Measurements from ENCODE around the gene SCN7A. TPM values are rescaled to one million over a fixed set of nuclear protein-coding genes. Genes with fewer than 3 reads are reported as not detected.

Gene SCN7A
- total and polyA plus RNA-seq, 2 of the 4 experiments (the other 2 are of a cell fraction), result 0.39 to 0.90 TPM

DNA sequence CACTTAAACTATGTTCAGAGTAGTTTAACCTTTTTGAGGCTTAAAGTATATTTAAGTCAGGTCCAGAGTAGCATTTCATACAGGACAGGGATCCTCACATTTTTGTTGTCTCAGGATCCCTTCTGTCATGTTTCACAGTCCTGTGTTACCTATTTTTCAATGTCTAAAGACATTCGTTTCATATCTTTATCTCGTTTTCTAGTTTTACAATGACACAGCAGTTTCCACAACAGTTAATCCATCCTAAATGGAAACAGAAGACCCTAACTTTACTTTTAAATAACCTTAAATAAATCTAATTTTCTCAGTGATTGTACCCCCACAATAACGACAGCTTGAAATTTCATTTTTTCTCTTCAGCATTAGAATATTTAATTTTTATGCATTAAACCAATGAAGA is 101.0 kb downstream of the SCN7A start:
- H3K23ac ChIP-seq (ENCODE audit: low read depth, low read length), result no peak overlapping the region
- H2AFZ ChIP-seq (replicated peaks; ENCODE audit: low read length, poor library complexity), result no peak overlapping the region
- WGBS, 2 experiments (ENCODE audit: extremely low coverage in 2 of 2, insufficient read length in 1 of 2), result no CpG with 5 or more reads among the region's 3 CpGs
- no peaks in the 10 kb centered on the region for H3K79me1 ChIP-seq (ENCODE audit: low read depth in 1 of 2, low read length in 2 of 2)
- ChIA-PET POLR2A (ENCODE audit: unreplicated experiment) (no interaction called here), CTCF (interaction anchor here (0.8 kb wide), 1 partner anchor 17 kb away, joined by 4 read pairs; no protein-coding TSS in a partner anchor)
- H2BK15ac ChIP-seq (ENCODE audit: low read depth, low read length), result no peak overlapping the region
- H3K56ac ChIP-seq (ENCODE audit: extremely low read depth, insufficient read depth, low read length), result no peak overlapping the region
- no peaks in the 10 kb centered on the region for H4K20me1 ChIP-seq (ENCODE audit: insufficient read depth, low read length)
- no peaks in the 10 kb centered on the region for H3K9me3 ChIP-seq (ENCODE audit: control insufficient read depth, insufficient read depth, low read length)
- H2BK5ac ChIP-seq (ENCODE audit: low read depth, low read length, poor library complexity, severe bottlenecking), result no peak overlapping the region
- H3K18ac ChIP-seq (ENCODE audit: low read depth, low read length), result no peak overlapping the region
- H3K14ac ChIP-seq (replicated peaks; ENCODE audit: low read depth, low read length), result no peak overlapping the region
- H3K9ac ChIP-seq (ENCODE audit: low read depth, low read length), result no peak overlapping the region
- H3K4me2 ChIP-seq (ENCODE audit: low read depth, low read length), result no peak overlapping the region
- no TSS peak for BruUV-seq (replicated peaks)
- no peak overlapping the region for H4K91ac ChIP-seq (ENCODE audit: insufficient read depth, low read depth, low read length)
- H2AK5ac ChIP-seq (ENCODE audit: low read depth, low read length), result no peak overlapping the region
- no peak overlapping the region for H2BK120ac ChIP-seq (ENCODE audit: low read depth, low read length)
- no peak overlapping the region for H3K4me3 ChIP-seq (ENCODE audit: insufficient read depth, low read depth, low read length)
- no peaks in the 10 kb centered on the region for H3K9me1 ChIP-seq (ENCODE audit: insufficient read depth, low read length)
- dilution Hi-C loops (cut with HindIII; ENCODE audit: low sequenced_read_pairs, unreplicated experiment), result no loop called here
- H2AK9ac ChIP-seq (replicated peaks; ENCODE audit: low read depth, low read length, poor library complexity), result no peak overlapping the region
- no peak overlapping the region for H3K27ac ChIP-seq (ENCODE audit: insufficient read depth, low read length)
- no peak overlapping the region for H2BK20ac ChIP-seq (ENCODE audit: low read depth, low read length)
- no peaks in the 10 kb centered on the region for H3K27me3 ChIP-seq (ENCODE audit: control insufficient read depth, insufficient read depth, low read length)
- no peaks in the 10 kb centered on the region for H3K4me1 ChIP-seq (ENCODE audit: control insufficient read depth, insufficient read depth, low read length)
- ATAC-seq (ENCODE audit: low read depth) (no peak), DNase-seq (no peak)
- H4K5ac ChIP-seq (ENCODE audit: low read depth, low read length), result no peak overlapping the region
- in situ Hi-C loops (cut with MboI; ENCODE audit: low sequenced_read_pairs), result no loop called here
- no peaks in the 10 kb centered on the region for H3K36me3 ChIP-seq (ENCODE audit: control insufficient read depth, insufficient read depth, low read length)
- TF ChIP-seq RAD21 (IDR thresholded peaks at IDR 0.05; ENCODE audit: low read length) (no peak), CHD1 (IDR thresholded peaks at IDR 0.05; ENCODE audit: low read depth, low read length) (no peak), NFE2L2 (IDR thresholded peaks at IDR 0.05; ENCODE audit: low read depth, low read length) (peak; percentile 77), FOS (IDR thresholded peaks at IDR 0.05; ENCODE audit: low read depth, low read length) (no peak), POLR2A (IDR thresholded peaks at IDR 0.05; ENCODE audit: low read depth, low read length) (no peak)
- TF ChIP-seq, protein P1, sequence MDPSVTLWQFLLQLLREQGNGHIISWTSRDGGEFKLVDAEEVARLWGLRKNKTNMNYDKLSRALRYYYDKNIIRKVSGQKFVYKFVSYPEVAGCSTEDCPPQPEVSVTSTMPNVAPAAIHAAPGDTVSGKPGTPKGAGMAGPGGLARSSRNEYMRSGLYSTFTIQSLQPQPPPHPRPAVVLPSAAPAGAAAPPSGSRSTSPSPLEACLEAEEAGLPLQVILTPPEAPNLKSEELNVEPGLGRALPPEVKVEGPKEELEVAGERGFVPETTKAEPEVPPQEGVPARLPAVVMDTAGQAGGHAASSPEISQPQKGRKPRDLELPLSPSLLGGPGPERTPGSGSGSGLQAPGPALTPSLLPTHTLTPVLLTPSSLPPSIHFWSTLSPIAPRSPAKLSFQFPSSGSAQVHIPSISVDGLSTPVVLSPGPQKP (IDR thresholded peaks at IDR 0.05; ENCODE audit: borderline replicate concordance, low read depth, low read length), result no peak
- no peak overlapping the region for H3K4ac ChIP-seq (ENCODE audit: low read depth, low read length)
- intact Hi-C loops (cut with micrococcal nuclease), result no loop called here
- H4K8ac ChIP-seq (ENCODE audit: low read depth in 2 of 2, low read length in 2 of 2), result no peak overlapping the region
